Panc1 (cell line): ENCODE results near the gene CALB2. TPM values are rescaled to one million over a fixed set of nuclear protein-coding genes. Genes with fewer than 3 reads are reported as not detected.

Experiments used
- ATAC-seq: fragments of 200-7000 bp; cut with Tn5 transposase; 2 replicates; pipeline ENCODE4 v1.9.1; 2020; ENCODE audit warnings: mild to moderate bottlenecking, moderate library complexity
- BruUV-seq: library from RNA; stranded (reverse); fragments of 400-500 nt; replicated peaks from 2 replicates; lab custom pipeline; 2021; lab: Mats Ljungman, UMichigan
- CTCF ChIA-PET: fragments of 300-600 bp; sonication (Branson Sonifier 250); formaldehyde crosslinking; loops from one replicate; lab custom pipeline; 2022; ENCODE audit warnings: antibody characterized with exemption; lab: Charles Lee
- POLR2A ChIA-PET: fragments of 300-600 bp; sonication (Branson Sonifier 250); formaldehyde crosslinking; loops from one replicate; lab custom pipeline; 2022; ENCODE audit warnings: antibody characterized with exemption; lab: Charles Lee
- DNase-seq: peaks from one replicate; pipeline ENCODE4 v3.0.0-alpha.2; 2010; ENCODE audit warnings: low read depth, low spot score
- H3K27ac ChIP-seq: 2 replicates; pipeline ENCODE4 v1.5.1; 2011; ENCODE audit warnings: mild to moderate bottlenecking, low read length, inconsistent platforms
- H3K27me3 ChIP-seq: fragments of 200-500 bp; sonication (Bioruptor generic); 2 replicates; pipeline ENCODE4 v1.6.0; 2014; ENCODE audit warnings: low read length, inconsistent platforms; ENCODE audit not compliant: control insufficient read depth, insufficient read depth
- H3K36me3 ChIP-seq: fragments of 200-500 bp; sonication (Bioruptor generic); 2 replicates; pipeline ENCODE4 v1.5.1; 2014; ENCODE audit warnings: inconsistent platforms, mild to moderate bottlenecking, low read length, moderate library complexity; ENCODE audit not compliant: control insufficient read depth, insufficient read depth
- H3K4me1 ChIP-seq: 2 replicates; pipeline ENCODE4 v1.5.1; 2011; ENCODE audit warnings: inconsistent platforms, mild to moderate bottlenecking, low read length, moderate library complexity; ENCODE audit not compliant: control insufficient read depth, insufficient read depth
- H3K4me3 ChIP-seq, 2 experiments: 2 replicates each; pipeline ENCODE4 v1.5.1; 2011 to 2012; ENCODE audit warnings: low read depth in 2 of 2, low read length in 2 of 2, mild to moderate bottlenecking in 2 of 2, inconsistent platforms in 1 of 2, moderate library complexity in 1 of 2
- H3K9me3 ChIP-seq: fragments of 200-500 bp; sonication (Bioruptor generic); 2 replicates; pipeline ENCODE4 v1.5.1; 2014; ENCODE audit warnings: low read depth, mild to moderate bottlenecking, inconsistent platforms, low read length, moderate library complexity; ENCODE audit not compliant: control insufficient read depth, insufficient read depth
- CTCF ChIP-seq: fragments of 450-650 bp; IDR thresholded peaks from 2 replicates; pipeline ENCODE4 v1.5.1; 2017; ENCODE audit warnings: mild to moderate bottlenecking
- POLR2AphosphoS5 ChIP-seq: IDR thresholded peaks from 2 replicates; pipeline ENCODE4 v1.6.1; 2012; ENCODE audit warnings: mild to moderate bottlenecking, low read depth, low read length, moderate library complexity
- REST ChIP-seq, 2 experiments: IDR thresholded peaks; 2 replicates each; pipeline ENCODE4 v1.6.1; 2011 to 2012; ENCODE audit warnings: low read depth in 2 of 2, control low read depth in 1 of 2, low read length in 1 of 2, mild to moderate bottlenecking in 1 of 2, moderate library complexity in 1 of 2; ENCODE audit not compliant: insufficient read depth in 1 of 2
- SIN3A ChIP-seq: IDR thresholded peaks from 2 replicates; pipeline ENCODE4 v1.6.1; 2012; ENCODE audit warnings: low read depth, mild to moderate bottlenecking, low read length, moderate library complexity, borderline replicate concordance; ENCODE audit not compliant: insufficient read depth
- TCF7L2 ChIP-seq: IDR thresholded peaks from 2 replicates; pipeline ENCODE4 v1.6.1; 2011; ENCODE audit warnings: mild to moderate bottlenecking, low read depth, low read length, inconsistent platforms
- in situ Hi-C: cut with HindIII; loops from 2 replicates; pipeline ENCODE4 v1.10.0; 2016; ENCODE audit warnings: low sequenced_read_pairs, low pct_unique_long_range_greater_than_20kb
- intact Hi-C: fragments of 100-400 bp; cut with micrococcal nuclease; formaldehyde crosslinking; loops from one replicate; pipeline ENCODE4 v1.10.0; 2022; ENCODE audit not compliant: unreplicated experiment
- total RNA-seq: library from RNA; stranded (reverse); gene quantifications from one replicate; pipeline ENCODE4 v1.2.1, GENCODE V29; 2021; ENCODE audit not compliant: unreplicated experiment

Gene CALB2
- total RNA-seq, 1 experiment from 2014 or later = 0.59 TPM

DNA sequence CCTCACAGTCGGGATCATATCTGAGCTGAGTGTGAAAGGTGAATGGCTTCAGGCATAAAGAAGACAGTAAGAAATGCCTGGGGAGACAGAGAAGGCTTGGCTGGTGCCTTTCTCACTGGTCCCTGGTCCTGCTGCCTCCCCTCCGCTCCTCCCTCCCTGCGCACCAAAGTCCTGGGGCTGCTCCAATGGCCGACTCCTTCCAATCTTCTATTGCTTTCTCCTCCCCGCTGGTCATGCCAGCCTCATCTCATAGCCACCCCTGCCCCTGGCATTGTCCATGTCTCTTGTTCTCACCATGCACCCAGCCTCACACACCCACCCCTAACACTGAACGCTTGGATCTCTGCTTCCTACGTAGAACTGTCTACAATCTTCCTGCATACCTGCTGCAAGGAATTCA, 65.3 kb downstream of the CALB2 start:
- H3K36me3 ChIP-seq = no peaks in the 10 kb centered on the region
- DNase-seq (no peak), ATAC-seq (no peak)
- H3K27ac ChIP-seq = no peak overlapping the region
- BruUV-seq = no TSS peak
- intact Hi-C loops = no loop called here
- H3K9me3 ChIP-seq = no peaks in the 10 kb centered on the region
- peaks cover 4% of the 10 kb centered on the region; the same call in 1 of the 2 replicates for H3K4me1 ChIP-seq
- POLR2A ChIA-PET = no interaction called here
- H3K4me3 ChIP-seq = no peak overlapping the region
- no peaks in the 10 kb centered on the region for H3K27me3 ChIP-seq
- in situ Hi-C loops = no loop called here
- TF ChIP-seq SIN3A (no peak), CTCF (no peak), POLR2AphosphoS5 (no peak), REST (IDR thresholded peaks at IDR 0.05; ENCODE audit: insufficient read depth in 1 of 2, low read depth in 2 of 2, low read length in 1 of 2) (no peak)
- CTCF ChIA-PET = no interaction called here

DNA sequence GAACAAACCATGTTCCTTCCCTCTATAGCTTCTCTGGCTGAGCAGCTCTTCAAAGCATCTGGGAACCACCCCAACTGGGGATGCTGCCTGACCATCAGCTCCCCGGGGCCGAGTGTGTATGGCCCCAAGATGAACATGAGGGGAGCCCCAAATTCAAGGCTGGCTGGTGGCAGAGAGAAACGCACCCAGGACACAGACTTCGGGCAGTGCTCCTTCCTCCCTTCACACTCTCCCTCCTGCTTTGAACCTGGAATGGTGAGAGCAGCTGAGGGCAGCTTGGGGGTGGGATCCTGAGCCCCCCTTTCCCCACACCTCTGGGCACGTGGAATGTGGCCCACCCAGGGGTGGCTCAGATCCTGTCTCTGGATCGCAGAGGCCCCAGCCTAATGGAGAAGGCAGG, 66.1 kb downstream of the CALB2 start:
- H3K36me3 ChIP-seq = no peaks in the 10 kb centered on the region
- no peaks in the 10 kb centered on the region for H3K27me3 ChIP-seq
- peaks cover 4% of the 10 kb centered on the region; the same call in 1 of the 2 replicates for H3K4me1 ChIP-seq
- no peak for DNase-seq
- no peaks in the 10 kb centered on the region for H3K9me3 ChIP-seq
- in situ Hi-C loops (no loop called here), intact Hi-C loops (no loop called here)
- ChIA-PET CTCF (no interaction called here), POLR2A (no interaction called here)
- H3K27ac ChIP-seq = no peak overlapping the region
- TF ChIP-seq CTCF (no peak), TCF7L2 (no peak), POLR2AphosphoS5 (no peak), SIN3A (no peak), REST (IDR thresholded peaks at IDR 0.05; ENCODE audit: insufficient read depth in 1 of 2, low read depth in 2 of 2, low read length in 1 of 2) (no peak)
- no peak overlapping the region for H3K4me3 ChIP-seq
- no peak for ATAC-seq
- no TSS peak for BruUV-seq
